CD4-positive, CD25-positive, alpha-beta regulatory T cell (primary cell): ENCODE measurements around the gene NFIX. TPM values are rescaled to one million over a fixed set of nuclear protein-coding genes. Genes with fewer than 3 reads are reported as not detected.

Source experiments
- ATAC-seq, 2 donors: fragments of 150-1000 bp; cut with Tn5 transposase; one replicate each; pipeline ENCODE4 v1.10.0; 2021; ENCODE audit warnings: low read depth in 2 of 2, moderate number of reproducible peaks in 2 of 2, moderate library complexity in 1 of 2
- DNase-seq, 3 donors: peaks; one replicate each; pipeline versions ENCODE4 v3.0.0 to v3.0.0-alpha.2; 2012 to 2022; ENCODE audit warnings: mixed read lengths in 1 of 3
- H3K27ac ChIP-seq: one replicate; pipeline ENCODE4 v1.7.0; 2013; ENCODE audit warnings: mild to moderate bottlenecking, low read length; ENCODE audit not compliant: insufficient read depth, poor library complexity, severe bottlenecking
- H3K27me3 ChIP-seq: one replicate; pipeline ENCODE4 v1.7.0; 2013; ENCODE audit warnings: low read length; ENCODE audit not compliant: control insufficient read depth, insufficient read depth
- H3K36me3 ChIP-seq: one replicate; pipeline ENCODE4 v1.7.0; 2013; ENCODE audit warnings: mild to moderate bottlenecking, low read length, moderate library complexity; ENCODE audit not compliant: control insufficient read depth, insufficient read depth
- H3K4me1 ChIP-seq: 2 replicates; pipeline ENCODE4 v1.7.0; 2013; ENCODE audit warnings: mild to moderate bottlenecking, low read length; ENCODE audit not compliant: insufficient read depth, control insufficient read depth, poor library complexity, severe bottlenecking
- H3K4me3 ChIP-seq: one replicate; pipeline ENCODE4 v1.7.0; 2013; ENCODE audit warnings: low read depth, mild to moderate bottlenecking, low read length, moderate library complexity
- H3K9me3 ChIP-seq, 2 experiments: 1 replicate in 1 of 2; 2 replicates in 1 of 2; pipeline ENCODE4 v1.7.0; 2013; ENCODE audit warnings: low read length in 2 of 2, mild to moderate bottlenecking in 1 of 2, moderate library complexity in 1 of 2; ENCODE audit not compliant: control insufficient read depth in 2 of 2
- H3K27ac Mint-ChIP-seq, 3 donors: one replicate each; pipeline ENCODE4 v1.8.0; 2020 to 2022; ENCODE audit warnings: mild to moderate bottlenecking in 3 of 3, mixed read lengths in 3 of 3, moderate library complexity in 2 of 3
- H3K27me3 Mint-ChIP-seq: one replicate; pipeline ENCODE4 v1.8.0; 2022; ENCODE audit warnings: mild to moderate bottlenecking, mixed read lengths
- H3K36me3 Mint-ChIP-seq: one replicate; pipeline ENCODE4 v1.8.0; 2020; ENCODE audit warnings: mixed read lengths
- H3K4me1 Mint-ChIP-seq, 4 donors: one replicate each; pipeline ENCODE4 v1.8.0; 2020 to 2022; ENCODE audit warnings: mixed read lengths in 4 of 4, mild to moderate bottlenecking in 1 of 4
- H3K4me3 Mint-ChIP-seq, 4 donors: one replicate each; pipeline ENCODE4 v1.8.0; 2020 to 2022; ENCODE audit warnings: mild to moderate bottlenecking in 4 of 4, mixed read lengths in 4 of 4, moderate library complexity in 3 of 4
- H3K9me3 Mint-ChIP-seq, 7 donors: one replicate each; pipeline ENCODE4 v1.8.0; 2020 to 2022; ENCODE audit warnings: mixed read lengths in 7 of 7, mild to moderate bottlenecking in 3 of 7, moderate library complexity in 2 of 7
- polyA plus RNA-seq, 4 donors: library from polyadenylated mRNA; unstranded; fragments of 300-500 nt; fragmentation: Illumina TruSeq; gene quantifications; one replicate each; pipeline ENCODE4 v1.2.3, GENCODE V29; 2021
- total RNA-seq: library from RNA; stranded (reverse); gene quantifications from one replicate; pipeline ENCODE4 v1.2.3, GENCODE V29; 2022

The NFIX gene
- total and polyA plus RNA-seq, 5 donors from 2014 or later: 0.15 to 1.2 TPM; not detected in 3

DNA sequence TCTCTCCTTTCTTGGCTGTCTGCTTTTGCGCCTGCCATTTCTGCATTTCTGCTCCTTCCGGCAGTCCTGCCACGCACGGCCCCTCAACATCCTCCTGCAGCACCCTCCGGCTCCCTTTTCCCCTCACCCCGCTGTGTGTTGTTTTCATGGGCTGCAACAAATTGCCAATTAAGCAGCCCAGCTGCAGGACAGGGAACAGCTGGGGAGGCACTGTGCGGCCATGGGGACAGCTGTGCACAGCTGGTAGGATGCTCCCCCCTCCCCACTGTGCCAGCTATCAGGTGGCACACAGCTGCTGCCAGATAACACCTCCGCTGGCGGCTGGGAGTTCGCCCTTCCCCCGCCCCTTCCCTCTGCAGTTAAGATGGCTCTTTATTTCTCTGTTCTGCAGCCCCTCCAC is 82.0 kb downstream of the NFIX start:
- peaks cover 5% of the 10 kb centered on the region for H3K27me3 Mint-ChIP-seq
- H3K4me3 Mint-ChIP-seq: no peak overlapping the region
- Histone ChIP-seq H3K4me3 (no peak overlapping the region), H3K36me3 (no peaks in the 10 kb centered on the region), H3K27ac (no peak overlapping the region), H3K4me1 (no peaks in the 10 kb centered on the region), H3K27me3 (no peaks in the 10 kb centered on the region), H3K9me3 (no peaks in the 10 kb centered on the region)
- H3K27ac Mint-ChIP-seq: no peak overlapping the region
- H3K9me3 Mint-ChIP-seq: no peaks in the 10 kb centered on the region
- DNase-seq (no peak), ATAC-seq (no peak)
- no peaks in the 10 kb centered on the region for H3K36me3 Mint-ChIP-seq
- no peaks in the 10 kb centered on the region for H3K4me1 Mint-ChIP-seq

DNA sequence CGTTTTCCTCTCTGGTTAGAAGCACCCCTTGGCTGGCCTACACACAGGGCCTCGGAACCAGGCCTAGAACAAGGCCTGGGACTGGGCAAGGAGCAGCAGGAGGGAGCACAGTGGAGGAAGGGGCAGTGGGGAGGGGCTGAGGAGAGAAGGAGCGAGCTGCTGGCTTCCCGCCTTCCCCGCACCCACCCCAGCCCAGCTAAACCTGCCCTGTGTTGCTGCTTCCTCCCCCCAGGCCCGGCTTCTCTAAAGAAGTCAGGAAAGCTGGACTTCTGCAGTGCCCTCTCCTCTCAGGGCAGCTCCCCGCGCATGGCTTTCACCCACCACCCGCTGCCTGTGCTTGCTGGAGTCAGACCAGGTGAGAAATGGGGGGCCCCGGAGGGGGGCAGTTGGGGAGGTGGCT is 83.1 kb downstream of the NFIX start:
- Mint-ChIP-seq H3K36me3 (no peaks in the 10 kb centered on the region), H3K9me3 (no peaks in the 10 kb centered on the region), H3K27ac (no peak overlapping the region), H3K4me3 (no peak overlapping the region), H3K4me1 (no peaks in the 10 kb centered on the region), H3K27me3 (peaks cover 5% of the 10 kb centered on the region)
- Histone ChIP-seq H3K27ac (no peak overlapping the region), H3K4me3 (no peak overlapping the region), H3K27me3 (no peaks in the 10 kb centered on the region), H3K9me3 (no peaks in the 10 kb centered on the region), H3K36me3 (no peaks in the 10 kb centered on the region), H3K4me1 (no peaks in the 10 kb centered on the region)
- ATAC-seq (no peak), DNase-seq (no peak)

DNA sequence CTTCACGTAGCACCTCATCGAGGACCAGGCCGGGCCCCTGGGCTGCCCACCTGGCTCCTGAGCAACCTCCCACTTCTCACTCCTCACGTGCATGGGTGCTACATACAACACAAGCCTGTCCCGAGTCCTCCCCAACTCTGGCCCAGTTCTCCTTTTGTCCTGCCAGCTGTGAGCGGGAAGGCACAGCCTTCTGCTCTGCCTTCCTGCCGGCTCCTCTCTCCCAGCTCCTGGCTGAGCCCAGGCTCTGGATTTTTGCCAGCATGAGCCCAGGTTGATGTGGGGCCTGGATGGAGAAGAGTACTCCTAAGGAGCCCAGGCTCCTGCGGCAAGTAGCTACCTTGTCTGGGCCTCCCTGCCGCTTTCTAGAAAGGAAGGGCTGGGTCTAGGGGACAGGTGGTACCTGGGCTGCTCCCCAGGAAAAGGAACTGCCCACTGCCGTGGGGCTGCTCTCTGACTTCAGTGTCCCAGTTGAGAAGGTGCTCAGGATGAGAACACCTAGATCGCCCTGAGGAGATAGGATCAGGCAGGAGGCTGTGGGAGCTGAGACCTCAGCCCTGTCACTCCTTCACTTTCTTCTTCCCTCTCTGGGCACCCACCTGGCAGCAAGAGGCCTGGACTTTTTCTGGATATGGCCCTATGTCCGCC is 83.7 kb downstream of the NFIX start:
- Mint-ChIP-seq H3K27me3 (peaks cover 6% of the 10 kb centered on the region), H3K36me3 (no peaks in the 10 kb centered on the region), H3K4me3 (no peak overlapping the region), H3K4me1 (no peaks in the 10 kb centered on the region), H3K9me3 (no peaks in the 10 kb centered on the region), H3K27ac (no peak overlapping the region)
- no peak overlapping the region for H3K27ac ChIP-seq
- no peaks in the 10 kb centered on the region for H3K36me3 ChIP-seq
- H3K4me3 ChIP-seq: no peak overlapping the region
- no peaks in the 10 kb centered on the region for H3K4me1 ChIP-seq
- H3K27me3 ChIP-seq: no peaks in the 10 kb centered on the region
- H3K9me3 ChIP-seq: no peaks in the 10 kb centered on the region
- DNase-seq (no peak), ATAC-seq (no peak)

- H3K9me3 ChIP-seq: no peaks in the 10 kb centered on the region
- no peak for ATAC-seq
- no peaks in the 10 kb centered on the region for H3K27me3 ChIP-seq
- Mint-ChIP-seq H3K36me3 (no peaks in the 10 kb centered on the region), H3K4me3 (no peak overlapping the region), H3K4me1 (no peaks in the 10 kb centered on the region), H3K27ac (no peak overlapping the region), H3K27me3 (peaks cover 12% of the 10 kb centered on the region), H3K9me3 (no peaks in the 10 kb centered on the region)
- DNase-seq: no peak
- H3K27ac ChIP-seq: no peak overlapping the region
- H3K4me3 ChIP-seq: no peak overlapping the region
- no peaks in the 10 kb centered on the region for H3K4me1 ChIP-seq
- H3K36me3 ChIP-seq: no peaks in the 10 kb centered on the region
These were observed 84.3 kb downstream of the NFIX start for GRCh38 chr19:13079542-13079986.

GRCh38 chr19:13082192-13083007 is 87.1 kb downstream of the NFIX start:
- Histone ChIP-seq H3K4me3 (no peak overlapping the region), H3K4me1 (no peaks in the 10 kb centered on the region), H3K9me3 (no peaks in the 10 kb centered on the region), H3K27me3 (no peaks in the 10 kb centered on the region), H3K27ac (no peak overlapping the region), H3K36me3 (no peaks in the 10 kb centered on the region)
- DNase-seq (no peak), ATAC-seq (no peak)
- no peak overlapping the region for H3K4me3 Mint-ChIP-seq
- H3K4me1 Mint-ChIP-seq: no peaks in the 10 kb centered on the region
- no peaks in the 10 kb centered on the region for H3K9me3 Mint-ChIP-seq
- no peaks in the 10 kb centered on the region for H3K36me3 Mint-ChIP-seq
- no peak overlapping the region for H3K27ac Mint-ChIP-seq
- peaks cover 25% of the 10 kb centered on the region for H3K27me3 Mint-ChIP-seq

- H3K27me3 Mint-ChIP-seq: peaks cover 25% of the 10 kb centered on the region
- H3K9me3 Mint-ChIP-seq: no peaks in the 10 kb centered on the region
- H3K4me3 ChIP-seq: no peak overlapping the region
- DNase-seq (no peak), ATAC-seq (no peak)
- H3K4me1 Mint-ChIP-seq: no peaks in the 10 kb centered on the region
- H3K36me3 Mint-ChIP-seq: no peaks in the 10 kb centered on the region
- H3K36me3 ChIP-seq: no peaks in the 10 kb centered on the region
- no peak overlapping the region for H3K4me3 Mint-ChIP-seq
- H3K4me1 ChIP-seq: no peaks in the 10 kb centered on the region
- no peaks in the 10 kb centered on the region for H3K27me3 ChIP-seq
- peak overlapping the region in 1 of 3 donors; percentile 14 for H3K27ac Mint-ChIP-seq
- no peak overlapping the region for H3K27ac ChIP-seq
- H3K9me3 ChIP-seq: no peaks in the 10 kb centered on the region
These were observed 87.7 kb downstream of the NFIX start for GRCh38 chr19:13083008-13083404.

GRCh38 chr19:13083627-13084026 is 88.4 kb downstream of the NFIX start:
- H3K27me3 Mint-ChIP-seq: peaks cover 25% of the 10 kb centered on the region
- Histone ChIP-seq H3K27ac (no peak overlapping the region), H3K4me3 (no peak overlapping the region), H3K9me3 (no peaks in the 10 kb centered on the region), H3K4me1 (no peaks in the 10 kb centered on the region), H3K27me3 (no peaks in the 10 kb centered on the region), H3K36me3 (no peaks in the 10 kb centered on the region)
- H3K9me3 Mint-ChIP-seq: no peaks in the 10 kb centered on the region
- H3K36me3 Mint-ChIP-seq: no peaks in the 10 kb centered on the region
- H3K4me1 Mint-ChIP-seq: no peaks in the 10 kb centered on the region
- DNase-seq: no peak
- peak overlapping the region in 1 of 3 donors; percentile 14 for H3K27ac Mint-ChIP-seq
- ATAC-seq: no peak
- no peak overlapping the region for H3K4me3 Mint-ChIP-seq

- no peak overlapping the region for H3K27ac ChIP-seq
- no peaks in the 10 kb centered on the region for H3K27me3 ChIP-seq
- H3K4me1 Mint-ChIP-seq: no peaks in the 10 kb centered on the region
- no peaks in the 10 kb centered on the region for H3K36me3 Mint-ChIP-seq
- H3K4me1 ChIP-seq: no peaks in the 10 kb centered on the region
- H3K9me3 ChIP-seq: no peaks in the 10 kb centered on the region
- ATAC-seq: no peak
- H3K4me3 ChIP-seq: no peak overlapping the region
- H3K27ac Mint-ChIP-seq: no peak overlapping the region
- no peak overlapping the region for H3K4me3 Mint-ChIP-seq
- no peaks in the 10 kb centered on the region for H3K9me3 Mint-ChIP-seq
- H3K27me3 Mint-ChIP-seq: peaks cover 25% of the 10 kb centered on the region
- H3K36me3 ChIP-seq: no peaks in the 10 kb centered on the region
- DNase-seq: no peak
These were observed 90.4 kb downstream of the NFIX start for GRCh38 chr19:13085666-13086065.
